Naive thymus-derived CD4-positive, alpha-beta T cell (primary cell): ENCODE results near the gene ATP2A1. TPM values are rescaled to one million over a fixed set of nuclear protein-coding genes. Genes with fewer than 3 reads are reported as not detected.

Experiments
- ATAC-seq: fragments of 150-1000 bp; cut with Tn5 transposase; 2 replicates; pipeline ENCODE4 v1.10.0; 2021; ENCODE audit warnings: mild to moderate bottlenecking, moderate library complexity
- CTCF ChIA-PET: fragments of 350-600 bp; sonication (Branson Sonifier 250); formaldehyde crosslinking; loops from one replicate; lab custom pipeline; 2021; ENCODE audit warnings: antibody characterized with exemption; lab: Charles Lee
- POLR2A ChIA-PET: fragments of 350-600 bp; sonication (Branson Sonifier 250); formaldehyde crosslinking; loops from one replicate; lab custom pipeline; 2021; ENCODE audit warnings: antibody characterized with exemption, inconsistent platforms; lab: Charles Lee
- DNase-seq, 9 donors: peaks; one replicate each; pipeline versions ENCODE4 v3.0.0 to v3.0.0-alpha.2; 2020 to 2022; ENCODE audit warnings: mixed read lengths in 1 of 9
- H3K27ac ChIP-seq: one replicate; pipeline ENCODE4 v1.7.0; 2013; ENCODE audit warnings: mild to moderate bottlenecking, low read depth, low read length, moderate library complexity
- H3K27me3 ChIP-seq, 2 donors: one replicate each; pipeline ENCODE4 v1.7.0; 2013; ENCODE audit warnings: low read length in 2 of 2, mild to moderate bottlenecking in 2 of 2, moderate library complexity in 2 of 2; ENCODE audit not compliant: control insufficient read depth in 2 of 2, insufficient read depth in 2 of 2
- H3K36me3 ChIP-seq, 3 experiments: 1 replicate in 2 of 3; 2 replicates in 1 of 3; pipeline ENCODE4 v1.7.0; 2013; ENCODE audit warnings: low read length in 3 of 3, mild to moderate bottlenecking in 3 of 3, moderate library complexity in 1 of 3; ENCODE audit not compliant: insufficient read depth in 3 of 3, control insufficient read depth in 2 of 3
- H3K4me1 ChIP-seq, 2 donors: one replicate each; pipeline ENCODE4 v1.7.0; 2013; ENCODE audit warnings: low read length in 2 of 2, mild to moderate bottlenecking in 2 of 2, moderate library complexity in 1 of 2; ENCODE audit not compliant: control insufficient read depth in 2 of 2, insufficient read depth in 2 of 2
- H3K4me3 ChIP-seq: 2 replicates; pipeline ENCODE4 v1.7.0; 2013; ENCODE audit warnings: mild to moderate bottlenecking, low read length
- H3K9me3 ChIP-seq, 3 experiments: 1 replicate in 2 of 3; 2 replicates in 1 of 3; pipeline ENCODE4 v1.7.0; 2013; ENCODE audit warnings: low read length in 3 of 3; ENCODE audit not compliant: control insufficient read depth in 2 of 3
- H3K27ac Mint-ChIP-seq, 9 donors: one replicate each; pipeline ENCODE4 v1.8.0; 2020 to 2022; ENCODE audit warnings: mixed read lengths in 9 of 9, mild to moderate bottlenecking in 8 of 9, moderate library complexity in 5 of 9, inconsistent platforms in 2 of 9
- H3K27me3 Mint-ChIP-seq, 5 donors: one replicate each; pipeline ENCODE4 v1.8.0; 2021 to 2022; ENCODE audit warnings: mixed read lengths in 5 of 5, mild to moderate bottlenecking in 1 of 5
- H3K36me3 Mint-ChIP-seq, 5 donors: one replicate each; pipeline ENCODE4 v1.8.0; 2020 to 2022; ENCODE audit warnings: mixed read lengths in 5 of 5, mild to moderate bottlenecking in 3 of 5, inconsistent platforms in 1 of 5
- H3K4me1 Mint-ChIP-seq, 7 donors: one replicate each; pipeline ENCODE4 v1.8.0; 2020 to 2022; ENCODE audit warnings: mixed read lengths in 7 of 7, mild to moderate bottlenecking in 3 of 7, inconsistent platforms in 1 of 7
- H3K4me3 Mint-ChIP-seq, 10 donors: one replicate each; pipeline ENCODE4 v1.8.0; 2020 to 2022; ENCODE audit warnings: mild to moderate bottlenecking in 10 of 10, mixed read lengths in 10 of 10, moderate library complexity in 6 of 10, inconsistent platforms in 2 of 10
- H3K9me3 Mint-ChIP-seq, 11 donors: one replicate each; pipeline ENCODE4 v1.8.0; 2020 to 2022; ENCODE audit warnings: mixed read lengths in 11 of 11, mild to moderate bottlenecking in 4 of 11, inconsistent platforms in 1 of 11, moderate library complexity in 1 of 11
- intact Hi-C, 2 donors: fragments of 100-400 bp; cut with micrococcal nuclease; formaldehyde crosslinking; loops; one replicate each; pipeline ENCODE4 v1.15.1; 2023
- microRNA-seq: library from miRNA; unstranded; fragments of <30 nt; microRNA quantifications from one replicate; pipeline ENCODE4 v1.2.0, GENCODE V29; 2022; ENCODE audit warnings: borderline microRNAs expressed
- polyA plus RNA-seq, 2 donors: library from polyadenylated mRNA; unstranded; fragments of 300-500 nt; fragmentation: Illumina TruSeq; gene quantifications; one replicate each; pipeline ENCODE4 v1.2.3, GENCODE V29; 2021
- total RNA-seq, 6 experiments: library from RNA in 5 of 6; stranded (reverse) in 5 of 6; gene quantifications; 1 replicate in 5 of 6; 2 replicates in 1 of 6; pipeline ENCODE4 v1.2.3 and lab custom pipeline; 2021 to 2026

The ATP2A1 gene
- total and polyA plus RNA-seq, 7 experiments from 2014 or later, result 0.32 to 1.6 (median 0.89) TPM; not detected in 2

DNA sequence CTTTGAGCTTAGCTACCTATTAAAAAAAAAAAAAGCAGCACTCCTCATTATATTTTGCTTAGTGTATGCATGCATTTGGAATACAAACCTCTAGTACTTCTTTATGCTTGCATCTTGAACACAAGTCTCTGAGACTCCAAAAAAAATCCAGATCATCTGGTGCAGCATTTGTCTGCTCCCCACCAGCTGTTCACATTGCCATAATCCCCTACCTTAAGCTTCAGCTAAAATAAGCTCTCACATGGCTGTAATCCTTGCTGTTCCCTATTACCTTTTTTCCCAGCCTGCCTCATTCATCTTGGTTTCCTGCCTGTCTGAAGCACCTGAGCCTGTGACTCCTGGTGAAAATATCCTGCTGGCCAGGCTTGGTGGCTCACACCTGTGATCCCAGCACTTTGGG, 65.0 kb downstream of the ATP2A1 start:
- CTCF ChIA-PET, result interaction anchor here (1.6 kb wide), 1 partner anchor 69 kb away, joined by 3 read pairs; no protein-coding TSS in a partner anchor
- H3K36me3 ChIP-seq, result no peaks in the 10 kb centered on the region
- intact Hi-C loops, result no loop called here
- no peak overlapping the region for H3K4me3 Mint-ChIP-seq
- H3K27me3 ChIP-seq, result no peaks in the 10 kb centered on the region
- H3K9me3 ChIP-seq, result no peaks in the 10 kb centered on the region
- peaks cover 0 to 10% (median 0%) of the 10 kb centered on the region in 5 donors for H3K27me3 Mint-ChIP-seq
- no peak overlapping the region for H3K4me3 ChIP-seq
- POLR2A ChIA-PET, result interaction anchor here (1.1 to 1.5 kb wide), 2 partner anchors 16 to 105 kb away, joined by 4 to 5 read pairs; no protein-coding TSS in a partner anchor
- no peaks in the 10 kb centered on the region for H3K36me3 Mint-ChIP-seq
- H3K9me3 Mint-ChIP-seq, result peaks cover 0 to 5% (median 0%) of the 10 kb centered on the region in 11 donors
- ATAC-seq, result no peak
- peaks cover 7 to 19% (median 8%) of the 10 kb centered on the region in 7 donors for H3K4me1 Mint-ChIP-seq
- no peak for DNase-seq
- no peak overlapping the region for H3K27ac Mint-ChIP-seq
- peaks cover 0 to 8% of the 10 kb centered on the region in 2 donors for H3K4me1 ChIP-seq
- H3K27ac ChIP-seq, result no peak overlapping the region

DNA sequence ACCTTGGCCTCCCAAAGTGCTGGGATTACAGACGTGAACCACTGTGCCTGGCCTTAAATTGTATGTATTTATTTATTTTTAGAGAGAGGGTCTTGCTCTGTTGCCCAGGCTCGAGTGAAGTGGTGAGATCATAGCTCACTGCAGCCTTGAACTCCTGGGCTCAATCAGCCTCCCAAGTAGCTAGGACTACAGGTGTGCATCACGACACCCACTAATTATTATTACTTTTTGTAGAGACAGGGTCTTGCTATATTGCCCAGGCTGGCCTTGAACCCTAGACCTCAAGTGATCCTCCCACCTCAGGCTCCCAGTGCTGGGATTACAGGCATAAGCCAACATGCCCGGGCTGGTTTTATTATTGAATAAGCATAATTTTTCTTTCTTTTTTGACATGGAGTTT, 68.4 kb downstream of the ATP2A1 start:
- H3K27ac Mint-ChIP-seq, result no peak overlapping the region
- DNase-seq, result no peak
- H3K36me3 Mint-ChIP-seq, result peaks cover 0 to 4% (median 0%) of the 10 kb centered on the region in 5 donors
- Histone ChIP-seq H3K9me3 (no peaks in the 10 kb centered on the region), H3K27ac (no peak overlapping the region), H3K36me3 (peaks cover 0 to 6% (median 0%) of the 10 kb centered on the region in 3 experiments), H3K4me3 (no peak overlapping the region), H3K4me1 (peaks cover 2 to 14% of the 10 kb centered on the region in 2 donors), H3K27me3 (no peaks in the 10 kb centered on the region)
- ATAC-seq, result no peak
- peaks cover 9 to 28% (median 18%) of the 10 kb centered on the region in 7 donors for H3K4me1 Mint-ChIP-seq
- intact Hi-C loops, result no loop called here
- CTCF ChIA-PET, result interaction anchor here (0.6 to 1.0 kb wide), 3 partner anchors 40 to 111 kb away, joined by 3 to 4 read pairs (median 3); no protein-coding TSS in a partner anchor
- peaks cover 0 to 2% (median 0%) of the 10 kb centered on the region in 11 donors for H3K9me3 Mint-ChIP-seq
- POLR2A ChIA-PET, result interaction anchor here (0.6 kb wide), 1 partner anchor 28 kb away, joined by 3 read pairs; the partner anchor contains the start of gene SPNS1
- no peak overlapping the region for H3K4me3 Mint-ChIP-seq
- peaks cover 0 to 6% (median 0%) of the 10 kb centered on the region in 5 donors for H3K27me3 Mint-ChIP-seq

DNA sequence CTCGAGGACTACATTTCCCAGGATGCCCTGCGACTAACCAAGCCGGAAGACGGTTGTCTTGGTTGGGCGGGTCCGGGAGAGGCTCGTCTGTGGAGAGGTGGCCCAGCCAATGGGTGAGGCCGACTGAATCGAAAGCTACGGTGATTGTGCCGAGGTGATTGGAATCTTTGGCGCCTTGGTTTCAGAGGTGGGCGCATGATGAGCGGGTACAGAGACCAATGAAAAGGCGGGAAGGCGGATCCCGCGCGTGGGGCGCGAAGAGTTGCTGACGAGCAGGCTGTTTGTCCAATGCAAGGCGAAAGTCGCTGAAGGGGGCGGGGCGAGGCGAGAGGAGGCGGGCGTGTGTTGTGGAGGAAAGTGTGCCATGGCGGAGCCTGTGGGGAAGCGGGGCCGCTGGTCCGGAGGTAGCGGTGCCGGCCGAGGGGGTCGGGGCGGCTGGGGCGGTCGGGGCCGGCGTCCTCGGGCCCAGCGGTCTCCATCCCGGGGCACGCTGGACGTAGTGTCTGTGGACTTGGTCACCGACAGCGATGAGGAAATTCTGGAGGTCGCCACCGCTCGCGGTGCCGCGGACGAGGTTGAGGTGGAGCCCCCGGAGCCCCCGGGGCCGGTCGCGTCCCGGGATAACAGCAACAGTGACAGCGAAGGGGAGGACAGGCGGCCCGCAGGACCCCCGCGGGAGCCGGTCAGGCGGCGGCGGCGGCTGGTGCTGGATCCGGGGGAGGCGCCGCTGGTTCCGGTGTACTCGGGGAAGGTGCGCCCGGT, 72.5 kb downstream of the ATP2A1 start, which contains the start of gene NFATC2IP:
Gene NFATC2IP (plus strand): TSS at position 290 of the 762 bp plus-strand sequence. CDS start 75 bp downstream, at position 365.
- H3K4me3 ChIP-seq, result peak within 1 kb of the TSS; percentile 73
- intact Hi-C loops, result loop anchor here (1.0 to 5.0 kb wide), 5 partner anchors 26 to 399 kb away; partner anchors contain the start of genes ATXN2L (in 1 of the 2), RABEP2 (in 1 of the 2), SGF29 (in 1 of the 2) and SH2B1 (in 1 of the 2)
- Mint-ChIP-seq H3K4me3 (peak within 1 kb of the TSS; percentile 75 to 100 (median 92)), H3K9me3 (no peaks in the 10 kb centered on the region), H3K4me1 (peaks cover 10 to 41% (median 37%) of the 10 kb centered on the region in 7 donors), H3K36me3 (peaks cover 0 to 19% (median 7%) of the 10 kb centered on the region in 5 donors), H3K27me3 (peaks cover 0 to 6% (median 0%) of the 10 kb centered on the region in 5 donors), H3K27ac (peak within 1 kb of the TSS; percentile 67 to 94 (median 86))
- peaks cover 12 to 34% (median 19%) of the 10 kb centered on the region in 3 experiments for H3K36me3 ChIP-seq
- ATAC-seq (peak; percentile 98), DNase-seq (peak; percentile 98 to 100 (median 99))
- ChIA-PET CTCF (interaction anchor here (0.7 to 1.8 kb wide), 2 partner anchors 23 to 77 kb away, joined by 3 to 5 read pairs; no protein-coding TSS in a partner anchor), POLR2A (interaction anchor here (0.6 to 4.4 kb wide), 14 partner anchors 14 to 128 kb away, joined by 3 to 28 read pairs (median 4); partner anchors contain the start of genes ATXN2L, LAT, RABEP2 and SPNS1)
- H3K9me3 ChIP-seq, result no peaks in the 10 kb centered on the region
- H3K4me1 ChIP-seq, result peaks cover 10 to 14% of the 10 kb centered on the region in 2 donors
- no peaks in the 10 kb centered on the region for H3K27me3 ChIP-seq
- H3K27ac ChIP-seq, result peak within 1 kb of the TSS; percentile 81

DNA sequence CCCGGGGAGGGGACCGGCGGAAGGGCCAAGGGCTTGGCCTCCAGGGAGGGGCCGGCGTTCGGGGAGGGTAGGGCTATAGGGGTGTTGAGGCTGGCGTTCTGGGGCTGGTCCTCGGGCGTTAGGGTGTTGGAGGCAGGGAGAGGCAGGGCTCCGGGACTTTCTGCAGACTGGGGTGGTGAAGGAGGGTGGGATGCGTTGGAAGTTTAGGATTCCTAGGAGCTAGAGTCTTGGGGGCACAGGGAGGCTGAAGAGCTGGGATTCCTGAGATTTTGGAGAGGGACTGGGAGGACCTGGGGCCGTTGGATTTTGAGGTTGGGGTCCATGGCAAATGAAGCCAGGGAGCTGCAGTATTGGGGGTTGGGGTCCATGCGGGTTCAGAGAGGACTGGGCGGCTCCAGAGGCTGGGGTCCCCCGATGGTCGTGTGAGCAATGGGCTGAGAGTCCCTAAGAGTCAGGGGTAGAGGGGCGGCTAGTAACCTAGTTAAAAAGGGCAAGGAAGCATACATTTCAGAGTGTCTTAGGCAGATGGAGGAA, 73.2 kb downstream of the ATP2A1 start:
- peak overlapping the region; percentile 81 for H3K27ac ChIP-seq
- no peaks in the 10 kb centered on the region for H3K9me3 ChIP-seq
- intact Hi-C loops, result loop anchor here in 1 of 2 donors (5.0 kb wide), 1 partner anchor 399 kb away; the partner anchor contains the start of gene SGF29
- H3K36me3 Mint-ChIP-seq, result peaks cover 0 to 22% (median 10%) of the 10 kb centered on the region in 5 donors
- ChIA-PET CTCF (interaction anchor here (0.6 to 1.8 kb wide), 2 partner anchors 22 to 982 kb away, joined by 3 to 5 read pairs; no protein-coding TSS in a partner anchor), POLR2A (interaction anchor here (0.6 to 4.4 kb wide), 6 partner anchors 17 to 87 kb away, joined by 3 to 28 read pairs (median 4); partner anchors contain the start of genes LAT, SH2B1 and SPNS1)
- peaks cover 0 to 2% (median 0%) of the 10 kb centered on the region in 11 donors for H3K9me3 Mint-ChIP-seq
- peak overlapping the region; percentile 75 to 100 (median 92) for H3K4me3 Mint-ChIP-seq
- peaks cover 0 to 6% (median 0%) of the 10 kb centered on the region in 5 donors for H3K27me3 Mint-ChIP-seq
- peaks cover 7 to 41% (median 36%) of the 10 kb centered on the region in 7 donors for H3K4me1 Mint-ChIP-seq
- H3K27me3 ChIP-seq, result no peaks in the 10 kb centered on the region
- peaks cover 15 to 41% (median 19%) of the 10 kb centered on the region in 3 experiments for H3K36me3 ChIP-seq
- ATAC-seq (no peak), DNase-seq (peak in 1 of 9 donors; percentile 33)
- H3K27ac Mint-ChIP-seq, result peak overlapping the region; percentile 60 to 93 (median 86)
- H3K4me1 ChIP-seq, result peaks cover 10 to 12% of the 10 kb centered on the region in 2 donors
- peak overlapping the region; percentile 73 for H3K4me3 ChIP-seq

Small RNA genes within 50 kb of the gene (microRNA-seq; reads per million reads assigned to microRNA genes)
- not detected for gene MIR4721

Other genes with a start within 250 kb of the ATP2A1 start
- gene NPIPB8, start 240.4 kb upstream of the ATP2A1 start, total RNA-seq, result 1 to 10 TPM in 2 of 5 experiments, under 1 TPM in 2, not detected in 1; 0.88 to 3.0 (median 1.4) TPM
- gene NPIPB8, start 240.4 kb upstream of the ATP2A1 start, polyA plus RNA-seq, result not detected
- gene EIF3C, start 167.0 kb upstream of the ATP2A1 start, total RNA-seq, result 100 to 1,000 TPM; 269 to 736 (median 377) TPM
- 100 to 1,000 TPM; 158 to 380 TPM for gene EIF3C, start 167.0 kb upstream of the ATP2A1 start, polyA plus RNA-seq
- 1 to 10 TPM; 2.9 to 5.2 (median 4.8) TPM for gene NPIPB9, start 126.7 kb upstream of the ATP2A1 start, total RNA-seq
- gene NPIPB9, start 126.7 kb upstream of the ATP2A1 start, polyA plus RNA-seq, result under 1 TPM; 0.18 to 0.30 TPM
- 100 to 1,000 TPM; 274 to 374 (median 310) TPM for gene ATXN2L, start 55.5 kb upstream of the ATP2A1 start, total RNA-seq
- 10 to 100 TPM; 19.7 to 38.8 TPM for gene ATXN2L, start 55.5 kb upstream of the ATP2A1 start, polyA plus RNA-seq
- 100 to 1,000 TPM in 2 of 5 experiments, 10 to 100 TPM in 3; 89.7 to 140 (median 95.2) TPM for gene TUFM, start 32.1 kb upstream of the ATP2A1 start, total RNA-seq
- gene TUFM, start 32.1 kb upstream of the ATP2A1 start, polyA plus RNA-seq, result 100 to 1,000 TPM; 125 to 139 TPM
- gene SH2B1, start 14.6 kb upstream of the ATP2A1 start, total RNA-seq, result 100 to 1,000 TPM in 2 of 5 experiments, 10 to 100 TPM in 3; 66.8 to 145 (median 77.8) TPM
- 1 to 10 TPM; 1.9 to 3.1 TPM for gene SH2B1, start 14.6 kb upstream of the ATP2A1 start, polyA plus RNA-seq
- 10 to 100 TPM; 19.9 to 30.3 (median 27.3) TPM for gene RABEP2, start 46.8 kb downstream of the ATP2A1 start, total RNA-seq
- 1 to 10 TPM; 4.4 to 7.5 TPM for gene RABEP2, start 46.8 kb downstream of the ATP2A1 start, polyA plus RNA-seq
- 1 to 10 TPM in 1 of 5 experiments, under 1 TPM in 4; 0.22 to 3.0 (median 0.32) TPM for gene CD19, start 53.5 kb downstream of the ATP2A1 start, total RNA-seq
- gene CD19, start 53.5 kb downstream of the ATP2A1 start, polyA plus RNA-seq, result under 1 TPM; 0.40 to 0.58 TPM
- gene NFATC2IP, start 72.4 kb downstream of the ATP2A1 start, total RNA-seq, result 100 to 1,000 TPM in 3 of 5 experiments, 10 to 100 TPM in 2; 70.9 to 117 (median 111) TPM
- gene NFATC2IP, start 72.4 kb downstream of the ATP2A1 start, polyA plus RNA-seq, result 10 to 100 TPM; 26.0 to 37.8 TPM
- gene SPNS1, start 96.3 kb downstream of the ATP2A1 start, total RNA-seq, result 10 to 100 TPM; 31.1 to 47.0 (median 42.1) TPM
- gene SPNS1, start 96.3 kb downstream of the ATP2A1 start, polyA plus RNA-seq, result 10 to 100 TPM; 22.6 to 40.4 TPM
- 100 to 1,000 TPM; 179 to 476 (median 342) TPM for gene LAT, start 106.6 kb downstream of the ATP2A1 start, total RNA-seq
- 100 to 1,000 TPM; 317 to 445 TPM for gene LAT, start 106.6 kb downstream of the ATP2A1 start, polyA plus RNA-seq